ENCODE measurements around the gene ASTN2. TPM values are rescaled to one million over a fixed set of nuclear protein-coding genes. Genes with fewer than 3 reads are reported as not detected.

The ASTN2 gene
- total RNA-seq, 1 donor, result 5.6 TPM

DNA sequence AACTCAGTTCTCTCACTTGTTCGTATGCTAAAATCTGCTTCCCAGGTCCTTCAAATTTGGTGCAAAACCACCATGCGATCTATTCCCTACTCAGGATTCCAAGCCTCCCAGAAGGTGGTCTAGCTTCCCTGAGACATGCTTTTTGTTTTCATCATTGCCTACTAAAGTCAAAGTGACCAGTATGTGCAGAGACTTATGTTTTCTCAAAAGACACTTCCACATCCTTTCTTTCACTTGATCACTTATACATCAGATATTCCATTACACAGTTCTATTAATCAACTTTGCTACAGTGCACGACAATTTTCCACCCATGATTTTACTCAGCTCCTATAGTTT, 1019.2 kb downstream of the ASTN2 start:
- no peak for DNase-seq (ENCODE audit: low read depth)
- H3K4me3 ChIP-seq (ENCODE audit: low read depth, low read length), result no peak overlapping the region
- TF ChIP-seq, protein P1, sequence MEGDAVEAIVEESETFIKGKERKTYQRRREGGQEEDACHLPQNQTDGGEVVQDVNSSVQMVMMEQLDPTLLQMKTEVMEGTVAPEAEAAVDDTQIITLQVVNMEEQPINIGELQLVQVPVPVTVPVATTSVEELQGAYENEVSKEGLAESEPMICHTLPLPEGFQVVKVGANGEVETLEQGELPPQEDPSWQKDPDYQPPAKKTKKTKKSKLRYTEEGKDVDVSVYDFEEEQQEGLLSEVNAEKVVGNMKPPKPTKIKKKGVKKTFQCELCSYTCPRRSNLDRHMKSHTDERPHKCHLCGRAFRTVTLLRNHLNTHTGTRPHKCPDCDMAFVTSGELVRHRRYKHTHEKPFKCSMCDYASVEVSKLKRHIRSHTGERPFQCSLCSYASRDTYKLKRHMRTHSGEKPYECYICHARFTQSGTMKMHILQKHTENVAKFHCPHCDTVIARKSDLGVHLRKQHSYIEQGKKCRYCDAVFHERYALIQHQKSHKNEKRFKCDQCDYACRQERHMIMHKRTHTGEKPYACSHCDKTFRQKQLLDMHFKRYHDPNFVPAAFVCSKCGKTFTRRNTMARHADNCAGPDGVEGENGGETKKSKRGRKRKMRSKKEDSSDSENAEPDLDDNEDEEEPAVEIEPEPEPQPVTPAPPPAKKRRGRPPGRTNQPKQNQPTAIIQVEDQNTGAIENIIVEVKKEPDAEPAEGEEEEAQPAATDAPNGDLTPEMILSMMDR (IDR thresholded peaks at IDR 0.05; ENCODE audit: insufficient read depth, low read length), result no peak

DNA sequence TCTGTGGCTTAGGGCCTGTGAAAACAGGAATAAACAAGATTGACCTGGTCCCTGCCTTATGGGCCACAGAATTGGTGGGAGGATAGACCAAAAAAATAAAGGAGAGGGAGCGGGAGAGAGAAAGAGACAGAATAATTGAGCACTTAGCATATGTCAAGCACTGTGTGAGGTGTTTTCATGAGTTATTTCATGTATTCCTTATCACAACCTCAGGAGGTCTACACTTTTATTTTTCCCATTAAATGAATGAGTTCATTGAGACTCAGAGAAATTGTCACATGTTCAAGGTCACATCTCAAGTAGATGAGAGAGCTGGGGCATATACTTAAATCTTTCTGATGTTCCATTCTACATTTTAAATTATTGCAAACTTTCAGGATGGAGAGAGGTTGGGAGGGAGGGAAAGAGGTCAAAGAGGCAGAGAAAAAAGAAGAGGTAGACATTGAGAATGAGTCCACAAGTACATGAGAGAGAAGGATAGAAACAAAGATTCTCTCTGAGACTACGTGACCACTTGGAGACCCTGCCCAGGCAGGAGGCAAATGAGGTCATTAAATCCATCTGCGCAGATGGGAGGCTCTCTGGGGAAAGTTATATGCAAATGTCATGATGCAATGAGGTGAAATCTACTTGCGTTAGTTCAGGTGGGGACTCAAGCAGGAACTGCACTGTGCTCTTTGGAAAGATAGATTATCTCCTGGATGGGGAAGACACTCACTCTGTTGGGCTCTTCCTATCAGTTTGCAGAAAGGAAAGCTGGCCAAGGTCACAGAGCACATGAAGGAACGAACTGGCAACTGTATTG, 1019.8 kb downstream of the ASTN2 start:
- TF ChIP-seq, protein P1 (IDR thresholded peaks at IDR 0.05; ENCODE audit: insufficient read depth, low read length), result no peak
- no peak for DNase-seq (ENCODE audit: low read depth)

DNA sequence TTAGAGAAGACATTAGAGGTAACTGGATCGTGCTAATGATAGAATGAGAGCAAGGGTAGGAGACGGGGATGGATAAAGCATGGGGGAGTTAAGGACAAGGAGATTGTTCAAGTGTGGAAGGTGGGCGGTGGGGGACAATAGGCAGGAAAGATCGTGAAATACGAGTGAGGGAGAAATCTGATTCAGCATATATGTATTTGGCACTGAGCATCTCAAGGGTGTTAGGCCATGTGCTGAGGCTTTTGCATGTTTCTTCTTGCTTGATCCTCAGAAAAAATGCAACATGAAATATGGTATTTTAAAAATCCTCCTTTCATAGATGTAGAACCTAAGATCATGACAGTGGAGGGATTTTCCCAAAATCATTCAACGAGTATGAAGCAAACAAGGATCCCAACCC, 1020.8 kb downstream of the ASTN2 start:
- no peak for DNase-seq (ENCODE audit: low read depth)
- H3K4me3 ChIP-seq (ENCODE audit: low read depth, low read length), result no peak overlapping the region
- TF ChIP-seq, protein P1 (IDR thresholded peaks at IDR 0.05; ENCODE audit: insufficient read depth, low read length), result no peak

More for the DNA sequence above, 1019.8 kb downstream of the ASTN2 start:
- H3K4me3 ChIP-seq (ENCODE audit: low read depth, low read length), result no peak overlapping the region

GRCh38 chr9:116393198-116393597, 1021.7 kb downstream of the ASTN2 start:
- DNase-seq (ENCODE audit: low read depth), result no peak
- TF ChIP-seq, protein P1 (IDR thresholded peaks at IDR 0.05; ENCODE audit: insufficient read depth, low read length), result no peak

DNA sequence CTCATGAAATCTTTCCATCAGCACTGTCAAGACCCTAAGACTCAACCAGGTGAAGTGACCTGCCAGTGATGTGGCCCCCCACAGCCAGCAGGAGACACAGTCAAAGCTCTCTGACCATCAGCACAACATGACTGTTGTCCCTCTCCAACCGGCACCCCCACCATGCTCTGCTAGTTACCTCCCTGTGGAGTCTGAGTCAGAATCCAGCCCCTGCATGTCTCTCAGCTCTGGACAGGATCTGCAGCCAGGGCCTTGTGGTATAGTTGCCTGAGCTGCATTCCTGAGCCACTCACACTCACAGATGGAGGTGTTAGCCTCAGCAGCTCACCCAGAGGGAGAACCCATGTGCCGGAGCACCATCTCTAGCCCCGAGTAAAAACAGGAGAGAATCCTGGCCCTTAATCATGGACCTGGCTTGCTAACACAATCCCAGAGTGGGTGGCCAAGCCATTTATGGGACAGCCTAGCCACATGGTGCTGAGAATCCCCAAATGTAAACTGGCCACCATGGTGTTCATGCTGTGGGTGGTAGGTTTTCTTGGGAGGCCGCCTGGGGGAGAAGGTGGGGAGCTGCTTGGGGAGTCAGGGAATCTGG, 1023.5 kb downstream of the ASTN2 start:
- TF ChIP-seq, protein P1 (IDR thresholded peaks at IDR 0.05; ENCODE audit: insufficient read depth, low read length), result no peak
- no peak overlapping the region for H3K4me3 ChIP-seq (ENCODE audit: low read depth, low read length)
- DNase-seq (ENCODE audit: low read depth), result peak; percentile 55

More at GRCh38 chr9:116393198-116393597, 1021.7 kb downstream of the ASTN2 start:
- no peak overlapping the region for H3K4me3 ChIP-seq (ENCODE audit: low read depth, low read length)

GRCh38 chr9:116390303-116391228, 1024.3 kb downstream of the ASTN2 start:
- no peak for DNase-seq (ENCODE audit: low read depth)
- TF ChIP-seq, protein P1 (IDR thresholded peaks at IDR 0.05; ENCODE audit: insufficient read depth, low read length), result no peak

More at GRCh38 chr9:116390303-116391228, 1024.3 kb downstream of the ASTN2 start:
- no peak overlapping the region for H3K4me3 ChIP-seq (ENCODE audit: low read depth, low read length)

Data from fibroblast of the aortic adventitia (primary cell).